Ovary (tissue), 9 donors: ENCODE data around the gene MICAL2. TPM values are rescaled to one million over a fixed set of nuclear protein-coding genes. Genes with fewer than 3 reads are reported as not detected.
A peak's percentile ranks its signal among the peaks of the same experiment; 100 is the strongest.

ENCODE experiments used
- DNase-seq, 5 donors: peaks; one replicate each; pipeline ENCODE4 v3.0.0-alpha.2; 2019 to 2020
- H3K27ac ChIP-seq, 2 donors: fragments of 200-600 bp; one replicate each; pipeline versions ENCODE4 v1.5.1 to v1.8.0; 2019 to 2022
- H3K27me3 ChIP-seq: fragments of 200-600 bp; one replicate; pipeline ENCODE4 v1.8.0; 2022
- H3K36me3 ChIP-seq: fragments of 200-600 bp; sonication (generic); one replicate; pipeline ENCODE4 v1.5.1; 2019
- H3K4me1 ChIP-seq: one replicate; pipeline ENCODE4 v1.8.1; 2013; ENCODE audit warnings: mild to moderate bottlenecking, moderate library complexity; ENCODE audit not compliant: insufficient read depth
- H3K4me3 ChIP-seq: fragments of 200-600 bp; sonication (generic); one replicate; pipeline ENCODE4 v1.5.1; 2017
- H3K9me3 ChIP-seq, 2 donors: fragments of 200-600 bp in 1 of 2; sonication (generic) in 1 of 2; one replicate each; pipeline versions ENCODE4 v1.5.1 to v1.8.1; 2013 to 2019; ENCODE audit warnings: mild to moderate bottlenecking in 1 of 2, moderate library complexity in 1 of 2
- EP300 ChIP-seq: sonication (generic); formaldehyde crosslinking; IDR thresholded peaks from one replicate; pipeline ENCODE4 v1.6.1; 2017; ENCODE audit warnings: antibody characterized with exemption
- POLR2A ChIP-seq: fragments of 450-650 bp; IDR thresholded peaks from one replicate; pipeline ENCODE4 v1.6.1; 2017; ENCODE audit warnings: antibody characterized with exemption, mild to moderate bottlenecking, moderate library complexity
- WGBS, 3 donors: extraction: QIAGEN DNeasy Blood & Tissue Kit in 1 of 3; methylation state at CpG; one replicate each; pipeline versions ENCODE4 v1.1.5 to v1.1.7; 2013 to 2017; 5-methylcytosine and 5-hydroxymethylcytosine counted together
- intact Hi-C, 4 donors: fragments of 100-400 bp; cut with DNase I; formaldehyde crosslinking; loops; one replicate each; pipeline versions ENCODE4 v1.11.0 to v1.15.1; 2022 to 2023
- polyA plus RNA-seq, 2 donors: library from polyadenylated mRNA; stranded (reverse); fragments of 200-250 nt in 1 of 2; fragments of 350-450 nt in 1 of 2; fragmentation: Illumina TruSeq in 1 of 2; extraction: RNeasy Lipid Tissue Mini Kit (QIAGEN cat#74804) in 1 of 2; gene quantifications; one replicate each; pipeline ENCODE4 v1.2.3, GENCODE V29; 2013 to 2014
- total RNA-seq, 7 donors: library from RNA; depleted of rRNA in 2 of 7; stranded (reverse); fragments of >200 nt in 2 of 7; fragmentation: NEBNext Ultra II Directional in 3 of 7; extraction: Animal tissue kit (Norgen Biotek cat#: 25700) in 3 of 7; gene quantifications; one replicate each; pipeline versions ENCODE4 v1.1.0 to v1.2.4, GENCODE V29; 2016 to 2023
- TF ChIP-seq, protein P1 (sequence below), 3 donors: fragments of 450-650 bp in 2 of 3; fragments of 200-600 bp in 1 of 3; IDR thresholded peaks; one replicate each; pipeline versions ENCODE4 v1.5.1 to v1.8.0; 2016 to 2022; ENCODE audit warnings: antibody characterized with exemption in 3 of 3, mild to moderate bottlenecking in 1 of 3
- donor health status: DM: no; HTN: no; CAD: no; lungs with moderate emphysema.
- donor health status: DM: no; HTN: no; CAD: no.
- donor health status: Bipolar disorder and iron deficiency.
- donor health status: DM: yes; HTN: yes; CAD: no.
- donor health status: DM: no; HTN: no; CAD: no.
- donor health status: DM: yes; HTN: yes; CAD: no.

Gene MICAL2
- total and polyA plus RNA-seq, 9 donors = 10.7 to 73.6 (median 32.5) TPM

DNA sequence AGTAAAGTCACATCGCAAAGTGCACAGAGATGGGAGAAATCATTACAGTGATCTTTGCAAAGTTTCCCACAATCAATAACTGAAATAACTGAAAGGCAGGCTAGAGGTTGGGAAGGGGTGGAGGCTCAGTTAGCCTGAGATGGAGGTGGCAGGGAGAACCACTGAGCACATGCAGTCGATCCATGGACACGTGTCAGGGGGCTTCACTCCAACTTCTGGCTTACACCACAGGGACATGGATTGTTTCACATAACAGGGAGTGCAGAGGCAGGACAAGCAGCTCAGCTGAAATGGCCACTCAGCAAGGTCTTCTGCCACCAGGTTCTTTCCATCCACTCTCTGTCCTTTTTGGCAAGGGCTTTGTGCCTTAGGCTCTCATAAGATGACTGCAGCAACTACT is 35.1 kb upstream of the MICAL2 start:
- WGBS, 3 donors = 91 to 97% (median 93%) methylated on average over 3 of the region's 3 CpGs
- Histone ChIP-seq H3K4me1 (peaks cover 2% of the 10 kb centered on the region), H3K36me3 (no peaks in the 10 kb centered on the region), H3K9me3 (no peaks in the 10 kb centered on the region), H3K27me3 (no peaks in the 10 kb centered on the region), H3K4me3 (no peak overlapping the region), H3K27ac (no peak overlapping the region)
- no peak for DNase-seq
- intact Hi-C loops = no loop called here
- no peak for TF ChIP-seq POLR2A
- no peak for TF ChIP-seq EP300
- TF ChIP-seq, protein P1, sequence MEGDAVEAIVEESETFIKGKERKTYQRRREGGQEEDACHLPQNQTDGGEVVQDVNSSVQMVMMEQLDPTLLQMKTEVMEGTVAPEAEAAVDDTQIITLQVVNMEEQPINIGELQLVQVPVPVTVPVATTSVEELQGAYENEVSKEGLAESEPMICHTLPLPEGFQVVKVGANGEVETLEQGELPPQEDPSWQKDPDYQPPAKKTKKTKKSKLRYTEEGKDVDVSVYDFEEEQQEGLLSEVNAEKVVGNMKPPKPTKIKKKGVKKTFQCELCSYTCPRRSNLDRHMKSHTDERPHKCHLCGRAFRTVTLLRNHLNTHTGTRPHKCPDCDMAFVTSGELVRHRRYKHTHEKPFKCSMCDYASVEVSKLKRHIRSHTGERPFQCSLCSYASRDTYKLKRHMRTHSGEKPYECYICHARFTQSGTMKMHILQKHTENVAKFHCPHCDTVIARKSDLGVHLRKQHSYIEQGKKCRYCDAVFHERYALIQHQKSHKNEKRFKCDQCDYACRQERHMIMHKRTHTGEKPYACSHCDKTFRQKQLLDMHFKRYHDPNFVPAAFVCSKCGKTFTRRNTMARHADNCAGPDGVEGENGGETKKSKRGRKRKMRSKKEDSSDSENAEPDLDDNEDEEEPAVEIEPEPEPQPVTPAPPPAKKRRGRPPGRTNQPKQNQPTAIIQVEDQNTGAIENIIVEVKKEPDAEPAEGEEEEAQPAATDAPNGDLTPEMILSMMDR (IDR thresholded peaks at IDR 0.05) = no peak

DNA sequence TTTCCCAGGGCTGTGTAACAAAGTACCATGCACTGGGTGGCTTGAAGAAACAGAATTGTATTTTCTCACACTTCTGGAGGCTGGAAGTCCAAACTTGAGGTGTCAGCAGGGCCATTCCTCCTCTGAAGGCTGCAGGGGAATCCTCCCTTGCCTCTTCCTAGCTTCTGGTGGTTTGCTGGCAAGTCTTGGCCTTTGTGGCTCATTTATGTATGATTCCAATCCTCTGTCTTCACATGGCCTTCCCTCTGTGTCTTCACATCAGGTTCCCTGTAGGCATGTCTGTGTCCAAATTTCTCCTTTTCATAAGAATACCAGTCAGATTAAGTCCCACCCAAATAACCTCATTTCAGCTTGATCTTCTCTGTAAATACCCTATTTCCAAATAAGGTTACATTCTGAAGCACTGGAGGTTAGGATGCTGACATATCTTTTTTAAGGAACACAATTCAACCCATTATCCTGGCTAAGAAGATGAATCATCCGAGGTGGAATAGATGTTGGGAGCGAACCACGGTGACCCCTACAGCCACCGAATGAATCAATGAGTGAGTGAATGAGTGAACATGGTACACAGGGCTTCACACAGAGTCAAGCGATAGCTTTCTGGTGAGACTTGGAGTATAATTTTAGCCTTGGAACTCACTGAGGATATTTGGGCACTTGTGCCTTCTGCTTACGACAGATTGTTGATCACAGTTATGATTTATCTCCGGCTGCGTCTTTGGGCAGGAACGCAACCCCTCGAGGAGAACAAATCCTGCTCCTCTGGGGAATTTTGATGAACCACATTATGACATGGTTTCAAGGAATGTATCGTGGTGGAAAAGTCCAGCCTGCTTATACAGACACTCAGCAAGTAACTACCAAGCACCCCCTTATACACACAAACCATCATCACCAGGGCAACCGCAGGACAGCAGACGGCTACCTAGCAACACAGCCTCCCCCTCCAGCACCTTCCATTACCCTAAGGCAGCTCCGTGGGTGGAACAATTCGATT is 34.3 kb upstream of the MICAL2 start:
- peaks cover 3% of the 10 kb centered on the region for H3K4me1 ChIP-seq
- H3K9me3 ChIP-seq = no peaks in the 10 kb centered on the region
- intact Hi-C loops = no loop called here
- DNase-seq = no peak
- no peak overlapping the region for H3K4me3 ChIP-seq
- TF ChIP-seq, protein P1 (IDR thresholded peaks at IDR 0.05) = no peak
- TF ChIP-seq POLR2A (no peak), EP300 (peak; percentile 86)
- H3K27ac ChIP-seq = no peak overlapping the region
- no peaks in the 10 kb centered on the region for H3K36me3 ChIP-seq
- no peaks in the 10 kb centered on the region for H3K27me3 ChIP-seq
- 51 to 59% (median 58%) methylated on average over 15 of the region's 15 CpGs for WGBS, 3 donors

DNA sequence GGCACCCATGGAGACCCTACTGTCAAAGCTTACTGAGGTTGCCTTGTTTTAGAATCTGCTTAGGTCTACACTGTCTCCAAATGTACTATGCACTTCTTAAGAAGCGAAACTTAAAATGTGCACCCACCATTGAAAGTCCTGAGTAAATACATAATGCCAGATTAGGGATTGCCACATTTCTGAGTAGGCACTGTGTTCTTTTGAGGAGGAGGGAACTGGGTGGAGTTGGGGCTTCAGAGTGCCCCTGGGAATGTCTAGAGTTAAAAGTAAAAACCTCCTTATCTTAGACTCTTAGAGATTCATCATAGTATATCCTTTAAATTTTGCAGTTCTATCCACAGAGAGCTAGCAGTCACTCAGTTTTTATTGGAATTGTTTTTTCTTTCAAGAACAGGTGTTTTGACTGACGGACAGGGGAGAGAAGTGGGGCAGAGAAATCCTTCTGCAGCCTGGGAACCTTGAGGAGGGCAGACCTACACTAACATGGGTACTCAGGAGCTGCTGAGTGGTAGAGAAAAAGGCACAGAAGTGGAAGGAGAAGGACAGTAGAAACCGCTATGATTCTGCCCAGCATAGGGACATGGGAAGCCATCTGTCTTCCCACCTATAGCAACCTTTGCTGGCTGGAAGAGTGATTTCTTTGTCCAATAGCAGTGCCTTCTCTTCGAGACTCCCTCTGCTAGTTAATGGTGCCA is 33.4 kb upstream of the MICAL2 start:
- WGBS, 3 donors = 87 to 90% (median 87%) methylated on average over 4 of the region's 4 CpGs
- DNase-seq = no peak
- TF ChIP-seq, protein P1 (IDR thresholded peaks at IDR 0.05) = no peak
- no peak for TF ChIP-seq EP300
- no peak for TF ChIP-seq POLR2A
- intact Hi-C loops = no loop called here
- no peak overlapping the region for H3K27ac ChIP-seq
- H3K4me1 ChIP-seq = peaks cover 3% of the 10 kb centered on the region
- no peak overlapping the region for H3K4me3 ChIP-seq
- no peaks in the 10 kb centered on the region for H3K9me3 ChIP-seq
- H3K27me3 ChIP-seq = no peaks in the 10 kb centered on the region
- no peaks in the 10 kb centered on the region for H3K36me3 ChIP-seq

DNA sequence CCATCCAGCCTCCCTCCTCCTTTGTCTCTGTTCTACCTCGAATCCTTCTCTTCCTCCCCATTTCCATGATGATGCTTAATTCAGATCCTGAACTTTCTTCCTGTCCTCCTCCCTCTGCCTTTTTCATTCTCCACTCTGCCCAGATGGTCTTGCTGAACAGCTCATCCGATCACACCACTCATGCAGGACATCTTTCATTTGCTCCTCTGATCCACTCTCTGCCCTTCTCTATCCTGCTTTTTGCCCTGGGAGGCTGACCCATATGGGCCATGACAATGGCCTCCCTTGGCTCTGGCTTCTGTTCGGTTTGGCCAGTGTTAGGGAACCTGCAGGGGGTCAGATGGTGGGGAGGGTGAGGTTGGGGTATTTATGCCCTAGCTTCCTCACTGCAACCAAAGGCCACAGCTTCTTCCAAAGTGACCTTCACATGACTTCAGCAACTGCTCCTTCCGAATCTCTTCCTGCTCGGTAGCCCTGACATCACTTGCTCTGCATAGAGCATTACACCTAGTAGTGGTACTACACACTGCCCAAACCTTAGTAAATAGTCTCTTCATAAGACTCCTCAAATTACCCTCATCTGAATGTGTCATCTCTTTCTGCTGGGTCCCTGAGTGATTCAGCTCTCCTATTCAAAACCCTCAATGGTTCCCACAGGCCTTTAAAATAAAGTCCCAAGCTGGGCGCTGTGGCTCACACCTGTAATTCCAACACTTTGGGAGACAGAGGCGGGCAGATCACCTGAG is 32.7 kb upstream of the MICAL2 start:
- Histone ChIP-seq H3K9me3 (no peaks in the 10 kb centered on the region), H3K36me3 (no peaks in the 10 kb centered on the region), H3K27ac (no peak overlapping the region), H3K27me3 (no peaks in the 10 kb centered on the region), H3K4me3 (no peak overlapping the region), H3K4me1 (peaks cover 3% of the 10 kb centered on the region)
- DNase-seq = no peak
- TF ChIP-seq EP300 (no peak), POLR2A (no peak)
- TF ChIP-seq, protein P1 (IDR thresholded peaks at IDR 0.05) = no peak
- intact Hi-C loops = no loop called here
- 83 to 91% (median 90%) methylated on average over 7 of the region's 7 CpGs for WGBS, 3 donors
